Lower leg skin (tissue), 3 donors: ENCODE results near the gene ADARB2.

ENCODE experiments used
- POLR2A ChIP-seq, 2 donors: fragments of 450-650 bp; IDR thresholded peaks; one replicate each; pipeline ENCODE4 v1.6.1; 2016 to 2017; ENCODE audit warnings: antibody characterized with exemption in 2 of 2, mild to moderate bottlenecking in 1 of 2, moderate library complexity in 1 of 2
- TF ChIP-seq, protein P1 (sequence below), 3 donors: fragments of 450-650 bp; IDR thresholded peaks; one replicate each; pipeline ENCODE4 v1.5.1; 2016; ENCODE audit warnings: antibody characterized with exemption in 3 of 3, mild to moderate bottlenecking in 3 of 3, moderate library complexity in 2 of 3

GRCh38 chr10:1507436-1507835 lies 229.9 kb downstream of the ADARB2 start:
- TF ChIP-seq, protein P1, sequence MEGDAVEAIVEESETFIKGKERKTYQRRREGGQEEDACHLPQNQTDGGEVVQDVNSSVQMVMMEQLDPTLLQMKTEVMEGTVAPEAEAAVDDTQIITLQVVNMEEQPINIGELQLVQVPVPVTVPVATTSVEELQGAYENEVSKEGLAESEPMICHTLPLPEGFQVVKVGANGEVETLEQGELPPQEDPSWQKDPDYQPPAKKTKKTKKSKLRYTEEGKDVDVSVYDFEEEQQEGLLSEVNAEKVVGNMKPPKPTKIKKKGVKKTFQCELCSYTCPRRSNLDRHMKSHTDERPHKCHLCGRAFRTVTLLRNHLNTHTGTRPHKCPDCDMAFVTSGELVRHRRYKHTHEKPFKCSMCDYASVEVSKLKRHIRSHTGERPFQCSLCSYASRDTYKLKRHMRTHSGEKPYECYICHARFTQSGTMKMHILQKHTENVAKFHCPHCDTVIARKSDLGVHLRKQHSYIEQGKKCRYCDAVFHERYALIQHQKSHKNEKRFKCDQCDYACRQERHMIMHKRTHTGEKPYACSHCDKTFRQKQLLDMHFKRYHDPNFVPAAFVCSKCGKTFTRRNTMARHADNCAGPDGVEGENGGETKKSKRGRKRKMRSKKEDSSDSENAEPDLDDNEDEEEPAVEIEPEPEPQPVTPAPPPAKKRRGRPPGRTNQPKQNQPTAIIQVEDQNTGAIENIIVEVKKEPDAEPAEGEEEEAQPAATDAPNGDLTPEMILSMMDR (IDR thresholded peaks at IDR 0.05) = no peak
- no peak for TF ChIP-seq POLR2A (IDR thresholded peaks at IDR 0.05)
